Effector memory CD8-positive, alpha-beta T cell (primary cell): ENCODE data around the gene MAOA.
A peak's percentile ranks its signal among the peaks of the same experiment; 100 is the strongest.

Source experiments
- ATAC-seq: fragments of 150-1000 bp; cut with Tn5 transposase; replicated peaks from 2 replicates; pipeline ENCODE4 v1.10.0; 2021; ENCODE audit warnings: mild to moderate bottlenecking, moderate library complexity
- DNase-seq, 3 experiments: peaks; one replicate each; pipeline ENCODE4 v3.0.0; 2021
- H3K27ac Mint-ChIP-seq, 2 donors: one replicate each; pipeline ENCODE4 v1.8.0; 2022; ENCODE audit warnings: mild to moderate bottlenecking in 2 of 2, mixed read lengths in 2 of 2, moderate library complexity in 2 of 2
- H3K27me3 Mint-ChIP-seq, 2 donors: one replicate each; pipeline ENCODE4 v1.8.0; 2022; ENCODE audit warnings: mixed read lengths in 2 of 2
- H3K36me3 Mint-ChIP-seq: one replicate; pipeline ENCODE4 v1.8.0; 2022; ENCODE audit warnings: mild to moderate bottlenecking, moderate library complexity, mixed read lengths; ENCODE audit not compliant: insufficient read depth
- H3K4me1 Mint-ChIP-seq, 2 donors: one replicate each; pipeline ENCODE4 v1.8.0; 2022; ENCODE audit warnings: low read depth in 2 of 2, mixed read lengths in 2 of 2
- H3K4me3 Mint-ChIP-seq, 2 donors: one replicate each; pipeline ENCODE4 v1.8.0; 2022; ENCODE audit warnings: mild to moderate bottlenecking in 2 of 2, mixed read lengths in 2 of 2, moderate library complexity in 2 of 2
- H3K9me3 Mint-ChIP-seq, 2 donors: one replicate each; pipeline ENCODE4 v1.8.0; 2022; ENCODE audit warnings: mixed read lengths in 2 of 2

The MAOA gene

GRCh38 chrX:43676971-43677572, 21.0 kb downstream of the MAOA start:
- Mint-ChIP-seq H3K9me3 (no peaks in the 10 kb centered on the region), H3K27me3 (peaks cover 0 to 4% of the 10 kb centered on the region in 2 donors), H3K27ac (no peak overlapping the region), H3K36me3 (no peaks in the 10 kb centered on the region), H3K4me1 (no peaks in the 10 kb centered on the region), H3K4me3 (no peak overlapping the region)
- ATAC-seq (peak; percentile 55), DNase-seq (no peak)

- H3K9me3 Mint-ChIP-seq, result no peaks in the 10 kb centered on the region
- H3K4me3 Mint-ChIP-seq, result no peak overlapping the region
- ATAC-seq, result no peak
- no peaks in the 10 kb centered on the region for H3K4me1 Mint-ChIP-seq
- H3K27ac Mint-ChIP-seq, result no peak overlapping the region
- H3K36me3 Mint-ChIP-seq, result no peaks in the 10 kb centered on the region
- H3K27me3 Mint-ChIP-seq, result peaks cover 0 to 9% of the 10 kb centered on the region in 2 donors
- DNase-seq, result no peak
These were observed 21.9 kb downstream of the MAOA start for GRCh38 chrX:43677993-43678392.

- no peaks in the 10 kb centered on the region for H3K9me3 Mint-ChIP-seq
- ATAC-seq (no peak), DNase-seq (no peak)
- H3K4me3 Mint-ChIP-seq, result no peak overlapping the region
- no peaks in the 10 kb centered on the region for H3K36me3 Mint-ChIP-seq
- no peak overlapping the region for H3K27ac Mint-ChIP-seq
- H3K27me3 Mint-ChIP-seq, result peaks cover 2 to 9% of the 10 kb centered on the region in 2 donors
- H3K4me1 Mint-ChIP-seq, result no peaks in the 10 kb centered on the region
These were observed 23.0 kb downstream of the MAOA start for GRCh38 chrX:43679058-43679457.

- DNase-seq (no peak), ATAC-seq (no peak)
- no peaks in the 10 kb centered on the region for H3K9me3 Mint-ChIP-seq
- H3K27me3 Mint-ChIP-seq, result peaks cover 7 to 9% of the 10 kb centered on the region in 2 donors
- no peaks in the 10 kb centered on the region for H3K4me1 Mint-ChIP-seq
- no peaks in the 10 kb centered on the region for H3K36me3 Mint-ChIP-seq
- H3K4me3 Mint-ChIP-seq, result no peak overlapping the region
- no peak overlapping the region for H3K27ac Mint-ChIP-seq
These were observed 23.7 kb downstream of the MAOA start for GRCh38 chrX:43679778-43680177.

GRCh38 chrX:43682726-43683125, 26.6 kb downstream of the MAOA start:
- Mint-ChIP-seq H3K4me1 (no peaks in the 10 kb centered on the region), H3K36me3 (no peaks in the 10 kb centered on the region), H3K27me3 (peaks cover 7 to 11% of the 10 kb centered on the region in 2 donors), H3K9me3 (no peaks in the 10 kb centered on the region), H3K4me3 (no peak overlapping the region), H3K27ac (no peak overlapping the region)
- DNase-seq (no peak), ATAC-seq (no peak)

GRCh38 chrX:43685221-43685620, 29.1 kb downstream of the MAOA start:
- H3K27ac Mint-ChIP-seq, result no peak overlapping the region
- H3K4me1 Mint-ChIP-seq, result no peaks in the 10 kb centered on the region
- H3K4me3 Mint-ChIP-seq, result no peak overlapping the region
- H3K27me3 Mint-ChIP-seq, result peaks cover 7 to 17% of the 10 kb centered on the region in 2 donors
- ATAC-seq, result no peak
- H3K36me3 Mint-ChIP-seq, result no peaks in the 10 kb centered on the region
- no peak for DNase-seq
- H3K9me3 Mint-ChIP-seq, result no peaks in the 10 kb centered on the region

GRCh38 chrX:43688586-43688985, 32.5 kb downstream of the MAOA start:
- no peaks in the 10 kb centered on the region for H3K36me3 Mint-ChIP-seq
- ATAC-seq (no peak), DNase-seq (no peak)
- no peak overlapping the region for H3K4me3 Mint-ChIP-seq
- peaks cover 7 to 8% of the 10 kb centered on the region in 2 donors for H3K27me3 Mint-ChIP-seq
- no peaks in the 10 kb centered on the region for H3K4me1 Mint-ChIP-seq
- no peak overlapping the region for H3K27ac Mint-ChIP-seq
- no peaks in the 10 kb centered on the region for H3K9me3 Mint-ChIP-seq

- Mint-ChIP-seq H3K27ac (no peak overlapping the region), H3K4me3 (no peak overlapping the region), H3K4me1 (no peaks in the 10 kb centered on the region), H3K27me3 (no peaks in the 10 kb centered on the region), H3K36me3 (no peaks in the 10 kb centered on the region), H3K9me3 (no peaks in the 10 kb centered on the region)
- no peak for ATAC-seq
- no peak for DNase-seq
These were observed 37.7 kb downstream of the MAOA start for GRCh38 chrX:43693602-43694406.

GRCh38 chrX:43699475-43699874, 43.4 kb downstream of the MAOA start:
- Mint-ChIP-seq H3K4me1 (no peaks in the 10 kb centered on the region), H3K27ac (no peak overlapping the region), H3K9me3 (no peaks in the 10 kb centered on the region), H3K4me3 (no peak overlapping the region), H3K27me3 (peaks cover 5 to 18% of the 10 kb centered on the region in 2 donors), H3K36me3 (no peaks in the 10 kb centered on the region)
- DNase-seq (no peak), ATAC-seq (no peak)

- Mint-ChIP-seq H3K27ac (no peak overlapping the region), H3K36me3 (no peaks in the 10 kb centered on the region), H3K4me3 (no peak overlapping the region), H3K27me3 (peaks cover 5 to 18% of the 10 kb centered on the region in 2 donors), H3K9me3 (no peaks in the 10 kb centered on the region), H3K4me1 (no peaks in the 10 kb centered on the region)
- ATAC-seq, result no peak
- DNase-seq, result no peak
These were observed 46.0 kb downstream of the MAOA start for GRCh38 chrX:43702079-43702524.

- H3K36me3 Mint-ChIP-seq, result no peaks in the 10 kb centered on the region
- no peak for DNase-seq
- no peaks in the 10 kb centered on the region for H3K9me3 Mint-ChIP-seq
- H3K4me3 Mint-ChIP-seq, result no peak overlapping the region
- H3K27me3 Mint-ChIP-seq, result peaks cover 5 to 18% of the 10 kb centered on the region in 2 donors
- ATAC-seq, result no peak
- no peak overlapping the region for H3K27ac Mint-ChIP-seq
- H3K4me1 Mint-ChIP-seq, result no peaks in the 10 kb centered on the region
These were observed 46.6 kb downstream of the MAOA start for GRCh38 chrX:43702660-43703059.

GRCh38 chrX:43703211-43703791, 47.2 kb downstream of the MAOA start:
- no peaks in the 10 kb centered on the region for H3K9me3 Mint-ChIP-seq
- DNase-seq, result no peak
- peaks cover 5 to 18% of the 10 kb centered on the region in 2 donors for H3K27me3 Mint-ChIP-seq

GRCh38 chrX:43706786-43707370, 50.8 kb downstream of the MAOA start:
- no peak overlapping the region for H3K4me3 Mint-ChIP-seq
- H3K27ac Mint-ChIP-seq, result no peak overlapping the region
- H3K36me3 Mint-ChIP-seq, result no peaks in the 10 kb centered on the region
- no peaks in the 10 kb centered on the region for H3K4me1 Mint-ChIP-seq
- ATAC-seq (no peak), DNase-seq (no peak)
- H3K9me3 Mint-ChIP-seq, result no peaks in the 10 kb centered on the region
- H3K27me3 Mint-ChIP-seq, result peaks cover 5 to 12% of the 10 kb centered on the region in 2 donors

More at GRCh38 chrX:43703211-43703791, 47.2 kb downstream of the MAOA start:
- no peak for ATAC-seq
- H3K4me1 Mint-ChIP-seq, result no peaks in the 10 kb centered on the region
- H3K27ac Mint-ChIP-seq, result no peak overlapping the region
- H3K4me3 Mint-ChIP-seq, result no peak overlapping the region
- H3K36me3 Mint-ChIP-seq, result no peaks in the 10 kb centered on the region
